Stimulated activated memory B cell treated with anti-CD40 and anti-IgM and Interleukin-4, amounts not matched to agents 10 μg/mL and 1 μg/mL and 100 μg/mL, for 72 hours (primary cell): Measurements from ENCODE around the gene RAB3GAP2.
"Not testable (repeated sequence)": the region's sequence is repeated elsewhere in the genome, so short reads cannot be mapped to it uniquely, and the experiment has no call there.

Experiments
- ATAC-seq: fragments of 150-1000 bp; cut with Tn5 transposase; 2 replicates; pipeline ENCODE4 v1.10.0; 2021
- H3K27ac Mint-ChIP-seq: one replicate; pipeline ENCODE4 v1.8.0; 2022; ENCODE audit warnings: mild to moderate bottlenecking, mixed read lengths
- H3K27me3 Mint-ChIP-seq: one replicate; pipeline ENCODE4 v1.8.0; 2022; ENCODE audit warnings: mixed read lengths
- H3K36me3 Mint-ChIP-seq: one replicate; pipeline ENCODE4 v1.8.0; 2022; ENCODE audit warnings: mixed read lengths
- H3K4me1 Mint-ChIP-seq: one replicate; pipeline ENCODE4 v1.8.0; 2022; ENCODE audit warnings: mixed read lengths
- H3K4me3 Mint-ChIP-seq: one replicate; pipeline ENCODE4 v1.8.0; 2022; ENCODE audit warnings: mild to moderate bottlenecking, moderate library complexity, mixed read lengths
- H3K9me3 Mint-ChIP-seq: one replicate; pipeline ENCODE4 v1.8.0; 2022; ENCODE audit warnings: mixed read lengths

RAB3GAP2 gene

GRCh38 chr1:220260228-220260627, 12.0 kb downstream of the RAB3GAP2 start:
- H3K9me3 Mint-ChIP-seq, ATAC-seq, H3K4me3 Mint-ChIP-seq, H3K27ac Mint-ChIP-seq, H3K27me3 Mint-ChIP-seq: not testable (repeated sequence)
- Mint-ChIP-seq H3K4me1 (peaks cover 42% of the 10 kb centered on the region), H3K36me3 (peaks cover 90% of the 10 kb centered on the region)

- not testable (repeated sequence) for H3K4me3 Mint-ChIP-seq, H3K27me3 Mint-ChIP-seq, ATAC-seq, H3K27ac Mint-ChIP-seq, H3K9me3 Mint-ChIP-seq
- Mint-ChIP-seq H3K4me1 (peaks cover 45% of the 10 kb centered on the region), H3K36me3 (peaks cover 92% of the 10 kb centered on the region)
These were observed 12.5 kb downstream of the RAB3GAP2 start for GRCh38 chr1:220259756-220260155.

- H3K4me1 Mint-ChIP-seq: peaks cover 64% of the 10 kb centered on the region
- H3K4me3 Mint-ChIP-seq: not testable (repeated sequence)
These were observed 16.1 kb downstream of the RAB3GAP2 start for GRCh38 chr1:220256194-220256593.

GRCh38 chr1:220255204-220255603, 17.0 kb downstream of the RAB3GAP2 start:
- Mint-ChIP-seq H3K27ac (peak overlapping the region; percentile 14), H3K36me3 (peaks cover 93% of the 10 kb centered on the region), H3K27me3 (no peaks in the 10 kb centered on the region), H3K4me3 (no peak overlapping the region), H3K9me3 (peaks cover 11% of the 10 kb centered on the region), H3K4me1 (peaks cover 64% of the 10 kb centered on the region)
- ATAC-seq: peak; percentile 65

More at GRCh38 chr1:220256194-220256593, 16.1 kb downstream of the RAB3GAP2 start:
- not testable (repeated sequence) for H3K27me3 Mint-ChIP-seq, ATAC-seq
- peak overlapping the region; percentile 14 for H3K27ac Mint-ChIP-seq
- H3K9me3 Mint-ChIP-seq: peaks cover 11% of the 10 kb centered on the region
- H3K36me3 Mint-ChIP-seq: peaks cover 95% of the 10 kb centered on the region

- Mint-ChIP-seq H3K36me3 (peaks cover 95% of the 10 kb centered on the region), H3K9me3 (peaks cover 19% of the 10 kb centered on the region), H3K4me1 (peaks cover 52% of the 10 kb centered on the region), H3K27ac (peak overlapping the region; percentile 77), H3K4me3 (peak overlapping the region; percentile 18)
- H3K27me3 Mint-ChIP-seq: not testable (repeated sequence)
- peak; percentile 70 for ATAC-seq
These were observed 19.0 kb downstream of the RAB3GAP2 start for GRCh38 chr1:220253290-220253689.

GRCh38 chr1:220251272-220251671, 21.0 kb downstream of the RAB3GAP2 start:
- no peak for ATAC-seq
- H3K9me3 Mint-ChIP-seq: peaks cover 22% of the 10 kb centered on the region
- H3K27me3 Mint-ChIP-seq: no peaks in the 10 kb centered on the region
- no peak overlapping the region for H3K27ac Mint-ChIP-seq
- peaks cover 91% of the 10 kb centered on the region for H3K36me3 Mint-ChIP-seq
- peaks cover 32% of the 10 kb centered on the region for H3K4me1 Mint-ChIP-seq
- no peak overlapping the region for H3K4me3 Mint-ChIP-seq

GRCh38 chr1:220250681-220251080, 21.6 kb downstream of the RAB3GAP2 start:
- ATAC-seq: no peak
- peaks cover 22% of the 10 kb centered on the region for H3K9me3 Mint-ChIP-seq
- H3K4me1 Mint-ChIP-seq: peaks cover 26% of the 10 kb centered on the region
- H3K27ac Mint-ChIP-seq: no peak overlapping the region
- peaks cover 91% of the 10 kb centered on the region for H3K36me3 Mint-ChIP-seq
- H3K4me3 Mint-ChIP-seq: no peak overlapping the region
- H3K27me3 Mint-ChIP-seq: no peaks in the 10 kb centered on the region

- H3K4me3 Mint-ChIP-seq: no peak overlapping the region
- peaks cover 25% of the 10 kb centered on the region for H3K4me1 Mint-ChIP-seq
- no peak overlapping the region for H3K27ac Mint-ChIP-seq
- H3K9me3 Mint-ChIP-seq: peaks cover 26% of the 10 kb centered on the region
- H3K27me3 Mint-ChIP-seq: no peaks in the 10 kb centered on the region
- no peak for ATAC-seq
- H3K36me3 Mint-ChIP-seq: peaks cover 88% of the 10 kb centered on the region
These were observed 22.7 kb downstream of the RAB3GAP2 start for GRCh38 chr1:220249522-220249921.

GRCh38 chr1:220248715-220249265, 23.5 kb downstream of the RAB3GAP2 start:
- Mint-ChIP-seq H3K9me3 (peaks cover 29% of the 10 kb centered on the region), H3K4me1 (peaks cover 31% of the 10 kb centered on the region), H3K36me3 (peaks cover 88% of the 10 kb centered on the region)
- H3K27me3 Mint-ChIP-seq, H3K27ac Mint-ChIP-seq, H3K4me3 Mint-ChIP-seq, ATAC-seq: not testable (repeated sequence)

GRCh38 chr1:220245900-220246299, 26.4 kb downstream of the RAB3GAP2 start:
- Mint-ChIP-seq H3K9me3 (peaks cover 22% of the 10 kb centered on the region), H3K4me1 (peaks cover 33% of the 10 kb centered on the region), H3K36me3 (peaks cover 67% of the 10 kb centered on the region)
- not testable (repeated sequence) for H3K27me3 Mint-ChIP-seq, H3K4me3 Mint-ChIP-seq, ATAC-seq, H3K27ac Mint-ChIP-seq

GRCh38 chr1:220243947-220244346, 28.3 kb downstream of the RAB3GAP2 start:
- Mint-ChIP-seq H3K27ac (peak overlapping the region; percentile 22), H3K4me1 (peaks cover 40% of the 10 kb centered on the region), H3K4me3 (peak overlapping the region; percentile 47), H3K36me3 (peaks cover 47% of the 10 kb centered on the region), H3K9me3 (peaks cover 12% of the 10 kb centered on the region), H3K27me3 (no peaks in the 10 kb centered on the region)
- no peak for ATAC-seq

- Mint-ChIP-seq H3K27me3 (no peaks in the 10 kb centered on the region), H3K9me3 (peaks cover 7% of the 10 kb centered on the region), H3K4me1 (peaks cover 47% of the 10 kb centered on the region), H3K27ac (peak overlapping the region; percentile 35), H3K4me3 (peak overlapping the region; percentile 15), H3K36me3 (peaks cover 31% of the 10 kb centered on the region)
- ATAC-seq: no peak
These were observed 31.1 kb downstream of the RAB3GAP2 start for GRCh38 chr1:220241072-220241663.

- Mint-ChIP-seq H3K4me1 (peaks cover 44% of the 10 kb centered on the region), H3K9me3 (peaks cover 5% of the 10 kb centered on the region), H3K36me3 (peaks cover 22% of the 10 kb centered on the region), H3K27ac (no peak overlapping the region), H3K27me3 (no peaks in the 10 kb centered on the region), H3K4me3 (no peak overlapping the region)
- ATAC-seq: no peak
These were observed 32.3 kb downstream of the RAB3GAP2 start for GRCh38 chr1:220239966-220240365.

GRCh38 chr1:220239213-220239612, 33.0 kb downstream of the RAB3GAP2 start:
- Mint-ChIP-seq H3K9me3 (peaks cover 2% of the 10 kb centered on the region), H3K27ac (no peak overlapping the region), H3K4me1 (peaks cover 37% of the 10 kb centered on the region), H3K4me3 (no peak overlapping the region), H3K27me3 (no peaks in the 10 kb centered on the region), H3K36me3 (peaks cover 21% of the 10 kb centered on the region)
- ATAC-seq: no peak

GRCh38 chr1:220236278-220236677, 36.0 kb downstream of the RAB3GAP2 start:
- peaks cover 21% of the 10 kb centered on the region for H3K4me1 Mint-ChIP-seq
- ATAC-seq, H3K27ac Mint-ChIP-seq, H3K4me3 Mint-ChIP-seq, H3K9me3 Mint-ChIP-seq, H3K27me3 Mint-ChIP-seq: not testable (repeated sequence)
- peaks cover 15% of the 10 kb centered on the region for H3K36me3 Mint-ChIP-seq

- Mint-ChIP-seq H3K4me1 (peaks cover 21% of the 10 kb centered on the region), H3K36me3 (peaks cover 23% of the 10 kb centered on the region), H3K4me3 (no peak overlapping the region), H3K27ac (no peak overlapping the region), H3K9me3 (no peaks in the 10 kb centered on the region), H3K27me3 (no peaks in the 10 kb centered on the region)
- no peak for ATAC-seq
These were observed 36.8 kb downstream of the RAB3GAP2 start for GRCh38 chr1:220235462-220235861.
